Measurements from ENCODE around the gene AATF. TPM values are rescaled to one million over a fixed set of nuclear protein-coding genes. Genes with fewer than 3 reads are reported as not detected.
"Not testable (repeated sequence)": the region's sequence is repeated elsewhere in the genome, so short reads cannot be mapped to it uniquely, and the experiment has no call there.

The AATF gene
- total RNA-seq, 1 donor from 2014 or later = 39.6 TPM

GRCh38 chr17:37045351-37045922 is 96.7 kb downstream of the AATF start:
- DNase-seq (ENCODE audit: low spot score) = no peak

GRCh38 chr17:37047631-37048104 is 98.9 kb downstream of the AATF start:
- peak; percentile 79 for DNase-seq (ENCODE audit: low spot score)

- DNase-seq (ENCODE audit: low spot score) = no peak
These were observed 100.1 kb downstream of the AATF start for GRCh38 chr17:37048811-37049210.

- no peak for DNase-seq (ENCODE audit: low spot score)
These were observed 102.2 kb downstream of the AATF start for GRCh38 chr17:37050920-37051319.

DNA sequence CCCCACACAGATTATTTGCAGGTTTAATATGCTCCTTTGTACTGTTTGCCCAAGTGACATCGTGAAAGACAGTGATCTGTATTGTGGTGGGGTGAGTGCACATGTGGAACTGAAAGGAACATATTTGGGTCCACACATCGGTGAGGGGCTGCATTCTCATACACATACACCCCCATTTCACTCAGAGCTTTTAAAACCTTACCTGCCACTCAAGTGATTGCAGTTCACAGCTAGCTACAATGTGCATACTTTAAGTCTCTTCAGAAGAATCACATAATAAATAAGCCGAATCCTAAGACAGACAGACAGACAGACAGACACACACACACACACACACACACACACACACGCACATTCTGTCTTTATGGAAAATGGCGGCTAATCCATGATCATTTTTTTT is 102.6 kb downstream of the AATF start:
- DNase-seq (ENCODE audit: low spot score) = no peak

DNA sequence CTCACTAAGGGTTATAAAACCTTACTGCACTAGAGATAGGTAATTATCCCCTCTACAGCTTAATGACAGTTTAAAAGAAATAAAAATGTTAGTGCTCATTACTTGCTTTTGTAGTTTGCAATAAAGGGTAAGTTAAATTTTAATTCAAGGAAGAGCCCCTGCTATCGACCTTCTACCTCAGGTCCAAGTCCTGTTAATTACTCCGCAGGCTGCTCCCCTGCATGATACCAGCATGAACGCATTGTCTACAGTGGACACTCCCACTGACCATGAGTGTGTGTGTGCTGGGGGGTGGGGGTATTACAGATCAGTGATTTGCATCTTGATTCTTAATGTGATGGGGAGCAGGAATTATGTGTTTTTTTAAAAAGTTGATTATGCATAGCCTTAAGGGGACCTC is 103.1 kb downstream of the AATF start:
- no peak for DNase-seq (ENCODE audit: low spot score)

- DNase-seq (ENCODE audit: low spot score) = no peak
These were observed 103.7 kb downstream of the AATF start for GRCh38 chr17:37052450-37052849.

GRCh38 chr17:37054894-37055293 is 106.1 kb downstream of the AATF start:
- DNase-seq (ENCODE audit: low spot score) = no peak

DNA sequence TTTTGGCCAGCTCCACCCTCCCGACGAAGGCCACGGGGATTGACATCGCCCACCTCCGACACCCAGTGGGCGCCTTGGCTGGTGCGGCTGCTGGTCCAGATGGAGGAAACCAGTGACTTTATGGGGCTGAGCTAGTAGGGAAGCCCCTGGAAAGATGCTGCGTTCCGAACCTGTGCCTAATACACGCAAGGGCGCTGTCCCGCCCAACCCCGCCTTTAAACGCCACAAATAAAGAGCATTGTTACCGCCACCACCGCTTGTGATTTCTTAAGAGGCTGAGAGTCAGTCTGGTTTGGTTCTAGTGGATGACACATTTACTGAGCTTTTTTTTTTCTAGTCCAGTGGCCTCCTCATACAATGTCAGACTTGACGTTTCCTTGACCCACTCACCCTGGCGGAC is 107.9 kb downstream of the AATF start:
- no peak for DNase-seq (ENCODE audit: low spot score)

DNA sequence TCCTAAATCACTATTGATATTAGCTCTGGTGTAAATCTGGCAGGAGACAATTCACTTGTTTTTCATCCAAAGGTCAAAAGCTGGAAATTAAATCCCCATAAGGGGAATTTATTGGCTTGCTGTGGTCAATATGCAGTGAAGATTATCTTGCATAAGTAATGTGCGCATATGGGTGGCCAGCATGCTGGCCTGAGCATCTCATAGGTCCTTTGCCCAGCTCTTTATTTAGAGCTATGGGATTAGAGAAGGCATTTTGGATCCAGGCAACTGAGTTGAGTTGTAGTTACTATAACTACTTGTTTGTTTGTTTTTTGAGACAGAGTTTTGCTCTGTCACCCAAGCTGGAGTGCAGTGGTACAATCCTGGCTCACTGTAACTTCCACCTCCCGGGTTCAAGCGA is 110.7 kb downstream of the AATF start:
- DNase-seq (ENCODE audit: low spot score) = no peak

DNA sequence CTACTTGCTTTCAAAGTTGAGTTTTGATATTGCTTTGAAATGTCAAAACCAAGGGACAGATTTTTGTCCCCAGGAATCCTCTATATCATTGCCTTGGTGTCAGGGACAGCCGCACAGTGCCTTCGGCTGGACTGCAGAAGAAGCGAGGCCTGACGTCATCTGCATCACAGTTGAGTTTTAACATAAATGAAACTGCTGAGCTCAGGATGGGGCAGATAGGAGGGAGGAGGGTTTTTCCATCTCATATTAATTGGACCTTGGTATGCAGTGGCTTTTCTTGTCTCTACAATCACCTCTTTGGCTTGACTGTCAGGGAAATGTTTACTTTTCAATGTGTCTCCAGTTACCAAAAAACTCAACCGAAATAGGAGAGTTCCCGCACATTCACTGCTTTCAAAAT is 111.3 kb downstream of the AATF start:
- no peak for DNase-seq (ENCODE audit: low spot score)

GRCh38 chr17:37060928-37061327 is 112.2 kb downstream of the AATF start:
- DNase-seq (ENCODE audit: low spot score) = no peak

DNA sequence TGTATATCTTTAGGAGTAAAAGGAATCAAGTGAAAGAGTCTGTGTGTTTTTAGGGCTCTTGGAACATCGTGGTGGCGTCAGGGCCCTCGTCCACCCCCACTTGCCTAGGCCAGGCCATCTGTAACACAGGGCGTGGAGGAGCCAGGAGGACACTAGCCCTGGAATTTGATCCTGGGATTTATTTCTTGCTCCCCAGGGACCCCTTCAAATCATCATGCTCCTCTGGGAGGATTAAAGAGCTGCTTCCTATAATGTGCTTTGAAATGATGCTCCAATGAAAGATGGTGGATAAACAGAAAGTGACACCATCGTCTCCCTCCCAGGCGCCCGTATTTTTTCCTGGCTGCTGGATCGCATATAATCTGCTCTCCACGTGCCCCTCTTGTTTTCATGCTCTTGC is 113.3 kb downstream of the AATF start:
- DNase-seq (ENCODE audit: low spot score) = no peak

GRCh38 chr17:37064206-37064605 is 115.5 kb downstream of the AATF start:
- DNase-seq (ENCODE audit: low spot score) = no peak

DNA sequence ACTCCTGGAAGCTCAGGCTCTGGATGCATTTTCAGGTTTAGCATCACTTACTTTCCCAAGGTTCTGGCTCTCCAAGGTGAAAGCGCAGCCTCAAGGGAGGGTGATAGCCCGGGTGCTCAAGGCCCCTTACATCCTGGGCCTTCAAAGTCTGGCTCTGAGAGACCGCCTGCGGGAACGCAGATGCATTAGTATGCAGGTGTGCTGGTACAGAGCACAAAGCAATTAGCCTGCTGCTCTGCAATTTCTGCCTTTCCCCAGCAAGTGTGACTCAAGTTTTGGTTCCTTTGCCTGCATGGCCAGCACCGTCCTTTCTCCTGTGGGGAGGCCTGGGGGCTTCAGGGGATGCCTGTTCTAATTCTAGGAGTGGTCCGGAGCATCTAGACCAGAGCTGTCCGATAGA is 116.2 kb downstream of the AATF start:
- no peak for DNase-seq (ENCODE audit: low spot score)

DNA sequence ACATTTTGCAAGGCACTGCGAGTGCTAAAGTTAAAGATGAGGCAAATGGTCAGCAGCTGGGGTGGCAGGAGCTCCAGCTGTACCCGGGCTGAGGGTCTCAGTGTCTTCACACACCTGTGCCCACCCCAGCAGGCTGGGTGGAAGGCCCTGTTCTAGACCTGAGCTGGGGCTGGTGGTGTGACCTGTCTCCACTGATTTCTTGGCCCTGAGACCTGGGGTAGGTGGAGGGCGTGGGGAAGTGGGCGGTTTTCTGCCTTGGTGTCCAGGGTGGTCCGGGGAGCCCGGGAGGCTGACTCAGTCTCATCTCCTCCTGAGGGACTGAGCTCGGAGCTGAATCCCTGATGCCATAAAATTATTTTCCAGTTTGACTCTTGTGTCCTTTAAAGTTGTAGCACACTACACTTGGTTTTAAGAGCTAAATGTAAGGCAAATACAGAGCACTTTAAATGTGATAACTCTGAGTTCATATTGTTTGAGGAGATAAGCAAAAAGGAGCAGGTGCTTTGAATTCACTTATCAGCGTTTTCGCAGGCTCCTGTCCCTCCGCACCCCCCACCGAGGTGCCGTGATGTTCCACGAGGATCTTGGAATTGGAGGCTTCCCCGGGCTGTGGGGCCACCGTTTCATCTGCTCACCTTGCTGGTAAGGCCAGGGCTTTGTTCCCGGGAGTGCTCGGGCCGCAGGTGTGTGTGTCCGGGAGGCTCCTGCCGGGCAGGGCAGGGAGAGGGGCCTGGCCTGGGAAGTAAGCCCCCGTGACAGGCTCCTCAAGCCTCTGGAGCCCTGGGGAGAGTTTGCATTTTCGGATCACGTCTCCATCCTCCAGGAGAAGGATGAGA is 117.0 kb downstream of the AATF start:
- DNase-seq (ENCODE audit: low spot score) = no peak

GRCh38 chr17:37066322-37067255 is 117.8 kb downstream of the AATF start:
- no peak for DNase-seq (ENCODE audit: low spot score)

DNA sequence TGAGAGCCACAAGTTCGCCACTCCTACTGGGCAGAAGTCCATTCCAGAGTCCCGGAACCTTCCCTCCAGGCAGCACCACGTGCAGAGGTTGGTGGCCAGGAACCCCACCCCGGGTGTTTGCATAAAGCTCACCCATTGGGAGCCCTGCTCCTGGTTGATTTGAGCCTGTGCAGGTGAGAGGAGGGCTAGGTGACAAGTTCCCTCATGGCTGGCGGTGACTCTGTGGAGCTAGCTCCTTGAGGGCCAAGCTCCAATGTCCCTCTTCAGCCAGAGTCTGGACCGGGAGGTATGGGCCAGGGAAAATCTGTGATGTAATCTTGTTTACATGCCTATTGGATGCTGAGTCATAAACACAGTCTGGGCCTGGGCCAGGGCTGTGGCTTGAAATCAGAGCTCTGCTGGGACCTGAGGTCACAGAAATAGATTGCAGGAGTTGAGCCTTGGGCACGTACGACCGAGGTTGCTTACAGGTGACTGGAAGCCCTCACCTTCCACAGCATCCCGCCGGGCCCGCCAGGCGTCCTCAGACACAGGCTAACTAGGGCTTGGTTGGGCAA is 118.9 kb downstream of the AATF start:
- peak; percentile 83 for DNase-seq (ENCODE audit: low spot score)

GRCh38 chr17:37068266-37068665 is 119.5 kb downstream of the AATF start:
- DNase-seq (ENCODE audit: low spot score) = no peak

GRCh38 chr17:37069087-37069486 is 120.3 kb downstream of the AATF start:
- DNase-seq (ENCODE audit: low spot score) = no peak

DNA sequence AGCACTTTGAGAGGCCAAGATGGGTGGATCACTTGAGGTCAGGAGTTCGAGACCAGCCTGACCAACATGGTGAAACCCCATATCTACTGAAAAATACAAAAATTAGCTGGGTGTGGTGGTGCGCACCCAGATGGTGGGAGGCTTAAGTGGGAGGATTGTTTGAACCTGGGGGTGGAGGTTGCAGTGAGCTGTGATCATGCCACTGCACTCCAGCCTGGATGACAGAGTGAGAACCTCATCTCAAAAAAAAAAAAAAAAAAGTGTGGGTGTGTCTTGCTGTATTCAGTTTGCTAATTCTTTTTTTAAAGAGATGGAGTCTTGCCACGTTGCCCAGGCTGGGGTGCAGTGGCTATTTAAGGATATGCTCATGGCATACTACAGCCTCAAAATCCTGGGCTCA is 124.7 kb downstream of the AATF start:
- DNase-seq (ENCODE audit: low spot score) = not testable (repeated sequence)
